Activated T-cell treated with anti-CD3 and anti-CD28 coated beads, Interleukin-2, amount 50 U/mL, for 48 hours (primary cell): ENCODE results near the gene NPBWR2.

Source experiments
- DNase-seq, 2 experiments: peaks; one replicate each; pipeline ENCODE4 v3.0.0-alpha.2; 2020

NPBWR2 gene

DNA sequence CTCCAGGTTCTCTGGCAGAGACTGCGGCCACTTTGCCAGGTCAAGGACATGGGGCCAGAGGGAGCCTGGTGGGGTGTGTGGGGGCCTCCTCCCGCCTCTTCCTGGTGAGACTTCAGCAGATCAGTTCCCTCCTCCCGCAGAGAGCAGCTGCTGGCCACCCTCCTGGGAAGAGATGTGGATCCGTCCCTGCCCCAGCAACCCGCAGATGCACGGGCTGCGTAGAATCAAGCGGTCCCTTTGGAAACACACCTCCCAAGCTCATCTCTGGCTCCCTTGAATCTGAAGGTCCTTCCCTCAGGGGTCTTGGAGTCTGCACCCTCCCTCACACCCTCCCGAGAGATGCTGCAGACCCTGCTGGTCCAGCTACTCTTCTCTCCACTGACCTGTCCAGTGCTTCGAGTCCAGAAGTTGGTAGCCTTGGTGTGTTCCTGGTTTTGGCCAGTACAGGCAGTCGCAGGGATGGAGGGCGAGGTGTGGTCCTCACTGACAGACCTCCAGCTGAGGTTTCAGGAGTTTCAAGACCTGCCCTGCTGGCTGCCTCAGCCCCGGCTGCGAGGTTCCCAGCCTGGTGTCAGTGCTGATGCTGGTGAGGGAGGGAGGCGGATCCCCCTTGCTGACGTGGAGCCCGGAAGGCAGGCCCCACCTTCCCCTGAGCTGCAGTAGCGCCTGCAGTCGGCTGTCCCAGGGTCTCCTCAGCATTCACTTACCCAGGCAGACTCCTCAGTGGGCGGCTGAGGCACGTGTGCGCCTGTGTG lies at the start of gene NPBWR2:
Gene NPBWR2, minus strand, starts transcription at position 585 of the 755 bp plus-strand sequence. CDS start 734 bp downstream, outside the sequence.
- DNase-seq, result peak; percentile 23 to 35

GRCh38 chr20:64156136-64156885 lies 48.9 kb upstream of the NPBWR2 start:
- no peak for DNase-seq

- DNase-seq, result no peak
Measured at GRCh38 chr20:64155258-64156135, 48.1 kb upstream of the NPBWR2 start.

GRCh38 chr20:64154590-64155257 lies 47.4 kb upstream of the NPBWR2 start:
- DNase-seq, result no peak

DNA sequence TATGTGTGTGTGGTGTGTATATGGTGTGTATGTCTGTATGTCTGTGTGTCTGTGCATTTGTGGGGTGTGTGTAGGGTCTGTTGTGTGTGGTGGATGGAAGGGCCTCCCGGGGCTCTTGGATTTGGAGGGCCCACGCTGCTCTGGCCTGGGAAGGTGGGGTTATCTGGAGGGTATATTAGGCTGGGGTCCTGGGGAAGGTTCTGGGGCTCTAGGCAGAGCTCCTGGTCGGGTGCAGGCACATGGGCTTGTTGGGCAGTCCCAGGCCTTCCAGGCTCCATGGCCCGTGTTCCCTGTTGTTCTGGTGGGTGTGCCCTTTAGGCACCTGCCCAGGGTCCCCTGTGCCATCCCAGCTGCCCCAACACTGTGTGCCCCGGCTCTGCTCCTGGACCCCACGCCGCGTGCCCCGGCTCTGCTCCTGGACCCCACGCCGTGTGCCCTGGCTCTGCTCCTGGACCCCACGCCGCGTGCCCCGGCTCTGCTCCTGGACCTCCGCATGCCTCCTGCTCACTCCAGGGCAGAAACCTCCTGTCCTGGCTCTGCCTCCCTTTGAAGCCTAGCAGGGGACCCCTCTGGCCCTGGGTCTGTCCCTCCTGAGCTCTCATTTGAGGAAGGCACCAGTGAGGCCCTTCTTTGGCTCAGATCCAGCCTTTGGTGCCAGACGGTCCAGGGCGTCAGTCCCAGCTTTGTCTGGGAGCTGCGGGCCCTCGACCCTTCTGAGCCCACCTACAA lies 46.7 kb upstream of the NPBWR2 start:
- DNase-seq, result no peak

DNA sequence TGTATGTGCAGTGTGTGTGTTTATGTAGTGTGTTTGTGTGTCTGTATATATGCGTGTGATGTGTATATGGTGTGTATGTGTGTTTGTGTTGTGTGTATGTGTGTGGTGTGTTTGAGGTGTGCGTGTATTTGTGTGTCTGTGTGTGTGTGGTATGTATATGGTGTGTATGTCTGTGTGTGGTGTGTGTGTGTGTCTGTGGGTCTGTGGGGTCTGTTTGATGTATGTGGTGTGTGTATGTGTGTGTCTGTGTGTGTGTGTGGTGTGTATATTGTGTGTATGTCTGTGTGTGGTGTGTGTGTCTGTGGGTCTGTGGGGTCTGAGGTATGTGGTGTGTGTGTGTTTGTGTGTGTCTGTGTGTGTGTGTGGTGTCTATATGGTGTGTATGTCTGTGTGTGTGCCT lies 46.0 kb upstream of the NPBWR2 start:
- DNase-seq, result no peak

- DNase-seq, result no peak
Measured at GRCh38 chr20:64152906-64153305, 45.5 kb upstream of the NPBWR2 start.

GRCh38 chr20:64151633-64152530 lies 44.5 kb upstream of the NPBWR2 start:
- no peak for DNase-seq

GRCh38 chr20:64150756-64151632 lies 43.6 kb upstream of the NPBWR2 start:
- no peak for DNase-seq

GRCh38 chr20:64149809-64150560 lies 42.6 kb upstream of the NPBWR2 start:
- DNase-seq, result no peak

GRCh38 chr20:64149141-64149540 lies 41.8 kb upstream of the NPBWR2 start:
- DNase-seq, result no peak

DNA sequence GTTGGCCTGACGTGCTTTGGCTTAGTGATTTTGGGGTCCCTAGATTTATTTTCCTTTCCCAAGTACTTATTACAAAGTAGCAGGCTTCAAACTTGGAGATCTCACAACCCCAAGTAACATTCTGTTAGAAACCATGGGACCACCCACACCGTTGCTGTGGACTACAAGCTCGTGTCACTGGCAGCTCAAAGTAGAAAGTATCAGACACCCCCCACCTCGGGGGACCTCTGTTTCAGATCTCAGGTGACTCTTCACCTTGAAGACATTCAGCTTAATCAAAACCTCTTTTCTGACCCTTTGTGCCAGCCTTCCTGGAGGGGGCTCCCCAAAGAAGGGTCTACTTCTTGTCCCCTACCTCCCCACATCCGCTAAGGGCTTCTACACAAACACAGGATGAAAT lies 41.2 kb upstream of the NPBWR2 start:
- DNase-seq, result no peak

- DNase-seq, result no peak
Measured at GRCh38 chr20:64146936-64147477, 39.6 kb upstream of the NPBWR2 start.

DNA sequence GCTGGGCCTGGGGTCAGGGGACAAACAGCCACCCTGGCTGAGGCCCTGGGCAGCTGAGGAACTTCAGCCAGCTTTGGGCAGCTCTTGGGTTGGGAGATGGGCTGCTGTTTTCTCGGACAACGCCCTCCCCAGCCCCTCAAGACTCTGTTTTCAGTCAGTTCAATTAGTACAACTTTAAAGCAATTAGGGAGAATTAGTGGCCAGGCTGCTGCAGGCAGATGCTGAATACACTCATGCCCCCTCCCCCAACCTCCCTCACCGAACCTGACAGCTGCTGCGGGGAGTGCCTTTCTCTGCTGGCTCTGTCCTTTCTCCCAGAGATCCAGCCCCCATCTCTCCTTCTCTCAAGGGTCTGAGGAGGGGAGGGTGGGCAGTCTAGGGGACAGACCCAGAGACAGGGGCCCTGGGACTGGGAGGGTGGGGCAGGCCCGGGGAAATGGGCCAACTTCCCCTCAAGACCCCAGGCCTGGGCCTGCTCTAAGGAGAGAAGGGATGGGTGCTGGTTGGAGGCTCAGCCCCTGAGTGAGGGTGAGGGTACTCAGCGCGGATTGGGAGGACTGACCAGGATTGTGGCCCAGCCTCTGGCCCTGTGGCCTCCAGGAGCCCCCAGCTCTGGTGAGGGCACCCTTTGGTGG lies 39.1 kb upstream of the NPBWR2 start:
- DNase-seq, result no peak

DNA sequence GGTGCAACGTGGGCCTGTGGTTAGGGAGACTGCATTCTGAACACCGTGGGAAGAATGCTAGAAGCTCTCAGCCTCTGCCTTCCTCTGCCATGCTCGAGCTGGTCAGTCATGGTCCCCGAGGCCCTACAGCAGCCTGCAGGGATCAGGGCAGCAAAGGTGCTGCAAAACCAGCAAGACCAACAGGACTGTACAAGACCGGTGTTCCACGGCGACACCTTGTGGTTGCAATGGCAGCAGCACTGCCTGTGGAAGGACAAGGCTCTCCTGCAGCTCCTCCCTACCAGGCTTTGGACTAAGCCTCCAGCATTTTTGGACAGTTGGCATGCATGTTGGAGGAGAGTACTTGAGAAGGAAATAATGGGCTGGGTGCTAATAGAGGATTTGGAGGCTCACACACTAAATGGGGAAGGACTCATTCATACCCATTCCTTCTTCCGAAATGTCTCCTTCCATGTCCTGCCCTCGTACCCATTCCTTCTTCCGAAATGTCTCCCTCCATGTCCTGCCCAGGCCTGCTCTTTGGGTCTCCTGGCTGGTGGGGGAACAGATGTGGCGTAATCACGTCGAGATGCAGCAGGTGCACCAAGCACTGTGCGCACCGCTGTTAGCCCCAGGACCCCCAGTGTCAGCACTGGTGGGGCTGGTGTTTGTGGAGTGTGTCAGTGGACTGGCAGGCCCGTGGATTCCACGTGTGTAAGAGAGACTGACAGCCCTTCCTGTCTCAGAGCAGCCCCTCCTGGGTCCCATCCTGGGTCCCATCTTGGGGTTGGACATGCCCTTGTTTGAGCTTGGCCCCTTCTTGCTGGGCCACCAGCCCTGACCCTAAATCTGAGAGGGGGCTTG lies 38.3 kb upstream of the NPBWR2 start:
- DNase-seq, result peak; percentile 42 to 53

DNA sequence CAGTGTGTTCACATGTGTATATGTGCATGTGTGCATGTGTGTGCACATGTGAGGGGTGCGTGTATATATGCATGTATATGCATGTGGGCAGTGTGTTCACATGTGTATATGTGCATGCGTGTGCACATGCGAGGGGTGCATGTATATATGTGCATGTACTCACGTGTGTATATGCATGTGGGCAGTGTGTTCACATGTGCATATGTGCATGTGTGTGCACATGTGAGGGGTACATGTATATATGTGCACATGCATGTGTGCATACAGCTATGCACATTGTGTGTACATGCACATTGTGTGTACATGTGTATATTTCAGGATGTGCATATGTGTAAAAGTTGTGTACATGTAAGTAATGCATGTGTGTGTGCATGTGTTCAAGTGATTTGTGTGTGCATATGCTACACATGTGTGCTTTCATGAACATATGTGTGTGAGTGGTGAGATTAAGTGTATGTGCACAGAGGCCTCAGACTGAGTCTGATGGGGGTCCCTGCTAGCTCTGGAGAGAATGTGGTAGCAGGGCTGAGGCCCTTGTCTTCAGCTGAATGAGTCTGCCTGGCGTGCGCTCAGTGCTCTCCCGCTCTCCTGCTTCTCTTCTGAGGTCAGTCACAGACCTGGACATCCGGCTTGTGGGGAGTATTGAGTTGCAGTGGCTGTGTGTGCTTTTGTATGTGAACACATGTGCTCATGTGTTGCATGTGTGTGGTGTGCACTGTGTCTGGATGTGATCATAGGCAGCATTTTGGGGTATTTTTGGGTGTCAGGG lies 37.0 kb upstream of the NPBWR2 start:
- no peak for DNase-seq
